ENCODE results near the gene ATP8A2.

The ATP8A2 gene

GRCh38 chr13:25677956-25678355, 306.2 kb downstream of the ATP8A2 start:
- H3K4me1 Mint-ChIP-seq: no peaks in the 10 kb centered on the region
- H3K27ac Mint-ChIP-seq (ENCODE audit: low read depth): no peak overlapping the region
- H3K27me3 Mint-ChIP-seq: peaks cover 16% of the 10 kb centered on the region
- DNase-seq (ENCODE audit: low spot score in 2 of 2): no peak
- H3K36me3 Mint-ChIP-seq (ENCODE audit: insufficient read depth): no peaks in the 10 kb centered on the region
- H3K4me3 Mint-ChIP-seq: no peak overlapping the region
- ATAC-seq (replicated peaks; ENCODE audit: extremely low read depth, poor library complexity, severe bottlenecking): no peak
- no peaks in the 10 kb centered on the region for H3K9me3 Mint-ChIP-seq

- ATAC-seq (replicated peaks; ENCODE audit: extremely low read depth, poor library complexity, severe bottlenecking): peak; percentile 32
- Mint-ChIP-seq H3K9me3 (no peaks in the 10 kb centered on the region), H3K36me3 (ENCODE audit: insufficient read depth) (no peaks in the 10 kb centered on the region), H3K27me3 (peaks cover 11% of the 10 kb centered on the region), H3K4me3 (no peak overlapping the region), H3K4me1 (no peaks in the 10 kb centered on the region), H3K27ac (ENCODE audit: low read depth) (no peak overlapping the region)
- no peak for DNase-seq (ENCODE audit: low spot score in 2 of 2)
Measured at GRCh38 chr13:25678398-25678797, 306.6 kb downstream of the ATP8A2 start.

GRCh38 chr13:25679159-25679558, 307.4 kb downstream of the ATP8A2 start:
- Mint-ChIP-seq H3K4me3 (no peak overlapping the region), H3K9me3 (no peaks in the 10 kb centered on the region), H3K36me3 (ENCODE audit: insufficient read depth) (no peaks in the 10 kb centered on the region), H3K27ac (ENCODE audit: low read depth) (no peak overlapping the region), H3K4me1 (no peaks in the 10 kb centered on the region), H3K27me3 (peaks cover 4% of the 10 kb centered on the region)
- DNase-seq (ENCODE audit: low spot score in 2 of 2) (no peak), ATAC-seq (replicated peaks; ENCODE audit: extremely low read depth, poor library complexity, severe bottlenecking) (no peak)

- Mint-ChIP-seq H3K4me3 (no peak overlapping the region), H3K27ac (ENCODE audit: low read depth) (no peak overlapping the region), H3K4me1 (no peaks in the 10 kb centered on the region), H3K36me3 (ENCODE audit: insufficient read depth) (no peaks in the 10 kb centered on the region), H3K27me3 (no peaks in the 10 kb centered on the region), H3K9me3 (no peaks in the 10 kb centered on the region)
- DNase-seq (ENCODE audit: low spot score in 2 of 2): no peak
- ATAC-seq (replicated peaks; ENCODE audit: extremely low read depth, poor library complexity, severe bottlenecking): no peak
Measured at GRCh38 chr13:25679936-25680335, 308.2 kb downstream of the ATP8A2 start.

- no peaks in the 10 kb centered on the region for H3K4me1 Mint-ChIP-seq
- no peak overlapping the region for H3K4me3 Mint-ChIP-seq
- H3K27ac Mint-ChIP-seq (ENCODE audit: low read depth): no peak overlapping the region
- no peaks in the 10 kb centered on the region for H3K36me3 Mint-ChIP-seq (ENCODE audit: insufficient read depth)
- DNase-seq (ENCODE audit: low spot score in 2 of 2): no peak
- no peaks in the 10 kb centered on the region for H3K27me3 Mint-ChIP-seq
- H3K9me3 Mint-ChIP-seq: no peaks in the 10 kb centered on the region
- no peak for ATAC-seq (replicated peaks; ENCODE audit: extremely low read depth, poor library complexity, severe bottlenecking)
Measured at GRCh38 chr13:25682276-25682675, 310.5 kb downstream of the ATP8A2 start.

GRCh38 chr13:25683056-25683455, 311.3 kb downstream of the ATP8A2 start:
- H3K4me1 Mint-ChIP-seq: no peaks in the 10 kb centered on the region

GRCh38 chr13:25683662-25684370, 312.0 kb downstream of the ATP8A2 start:
- H3K36me3 Mint-ChIP-seq (ENCODE audit: insufficient read depth): no peaks in the 10 kb centered on the region
- H3K4me3 Mint-ChIP-seq: no peak overlapping the region
- ATAC-seq (replicated peaks; ENCODE audit: extremely low read depth, poor library complexity, severe bottlenecking) (no peak), DNase-seq (ENCODE audit: low spot score in 2 of 2) (no peak)
- no peaks in the 10 kb centered on the region for H3K27me3 Mint-ChIP-seq
- H3K9me3 Mint-ChIP-seq: no peaks in the 10 kb centered on the region
- no peaks in the 10 kb centered on the region for H3K4me1 Mint-ChIP-seq
- no peak overlapping the region for H3K27ac Mint-ChIP-seq (ENCODE audit: low read depth)

More at GRCh38 chr13:25683056-25683455, 311.3 kb downstream of the ATP8A2 start:
- Mint-ChIP-seq H3K27me3 (no peaks in the 10 kb centered on the region), H3K9me3 (no peaks in the 10 kb centered on the region), H3K4me3 (no peak overlapping the region), H3K27ac (ENCODE audit: low read depth) (no peak overlapping the region), H3K36me3 (ENCODE audit: insufficient read depth) (no peaks in the 10 kb centered on the region)
- DNase-seq (ENCODE audit: low spot score in 2 of 2) (no peak), ATAC-seq (replicated peaks; ENCODE audit: extremely low read depth, poor library complexity, severe bottlenecking) (no peak)

GRCh38 chr13:25684491-25684890, 312.7 kb downstream of the ATP8A2 start:
- H3K27me3 Mint-ChIP-seq: no peaks in the 10 kb centered on the region
- DNase-seq (ENCODE audit: low spot score in 2 of 2) (no peak), ATAC-seq (replicated peaks; ENCODE audit: extremely low read depth, poor library complexity, severe bottlenecking) (no peak)
- H3K4me3 Mint-ChIP-seq: no peak overlapping the region
- H3K27ac Mint-ChIP-seq (ENCODE audit: low read depth): no peak overlapping the region
- no peaks in the 10 kb centered on the region for H3K9me3 Mint-ChIP-seq
- H3K36me3 Mint-ChIP-seq (ENCODE audit: insufficient read depth): no peaks in the 10 kb centered on the region
- H3K4me1 Mint-ChIP-seq: no peaks in the 10 kb centered on the region

GRCh38 chr13:25686831-25687470, 315.2 kb downstream of the ATP8A2 start:
- Mint-ChIP-seq H3K27me3 (peaks cover 18% of the 10 kb centered on the region), H3K27ac (ENCODE audit: low read depth) (no peak overlapping the region), H3K9me3 (no peaks in the 10 kb centered on the region), H3K4me1 (no peaks in the 10 kb centered on the region), H3K4me3 (no peak overlapping the region), H3K36me3 (ENCODE audit: insufficient read depth) (no peaks in the 10 kb centered on the region)
- ATAC-seq (replicated peaks; ENCODE audit: extremely low read depth, poor library complexity, severe bottlenecking) (no peak), DNase-seq (ENCODE audit: low spot score in 2 of 2) (no peak)

GRCh38 chr13:25687471-25688225, 315.9 kb downstream of the ATP8A2 start:
- Mint-ChIP-seq H3K9me3 (no peaks in the 10 kb centered on the region), H3K27ac (ENCODE audit: low read depth) (no peak overlapping the region), H3K27me3 (peaks cover 22% of the 10 kb centered on the region), H3K36me3 (ENCODE audit: insufficient read depth) (no peaks in the 10 kb centered on the region), H3K4me1 (no peaks in the 10 kb centered on the region), H3K4me3 (no peak overlapping the region)
- no peak for DNase-seq (ENCODE audit: low spot score in 2 of 2)
- ATAC-seq (replicated peaks; ENCODE audit: extremely low read depth, poor library complexity, severe bottlenecking): no peak

- ATAC-seq (replicated peaks; ENCODE audit: extremely low read depth, poor library complexity, severe bottlenecking) (no peak), DNase-seq (ENCODE audit: low spot score in 2 of 2) (no peak)
- H3K9me3 Mint-ChIP-seq: no peaks in the 10 kb centered on the region
- no peak overlapping the region for H3K4me3 Mint-ChIP-seq
- H3K27ac Mint-ChIP-seq (ENCODE audit: low read depth): no peak overlapping the region
- H3K27me3 Mint-ChIP-seq: peaks cover 29% of the 10 kb centered on the region
- H3K36me3 Mint-ChIP-seq (ENCODE audit: insufficient read depth): no peaks in the 10 kb centered on the region
- H3K4me1 Mint-ChIP-seq: no peaks in the 10 kb centered on the region
Measured at GRCh38 chr13:25688536-25688935, 316.8 kb downstream of the ATP8A2 start.

GRCh38 chr13:25689539-25689938, 317.8 kb downstream of the ATP8A2 start:
- H3K27ac Mint-ChIP-seq (ENCODE audit: low read depth): no peak overlapping the region
- no peaks in the 10 kb centered on the region for H3K4me1 Mint-ChIP-seq
- no peak for ATAC-seq (replicated peaks; ENCODE audit: extremely low read depth, poor library complexity, severe bottlenecking)
- no peaks in the 10 kb centered on the region for H3K9me3 Mint-ChIP-seq
- H3K27me3 Mint-ChIP-seq: peaks cover 40% of the 10 kb centered on the region
- H3K4me3 Mint-ChIP-seq: no peak overlapping the region
- no peaks in the 10 kb centered on the region for H3K36me3 Mint-ChIP-seq (ENCODE audit: insufficient read depth)
- DNase-seq (ENCODE audit: low spot score in 2 of 2): no peak

GRCh38 chr13:25690582-25690981, 318.8 kb downstream of the ATP8A2 start:
- Mint-ChIP-seq H3K27me3 (peaks cover 40% of the 10 kb centered on the region), H3K4me1 (no peaks in the 10 kb centered on the region), H3K4me3 (no peak overlapping the region), H3K9me3 (no peaks in the 10 kb centered on the region), H3K36me3 (ENCODE audit: insufficient read depth) (no peaks in the 10 kb centered on the region), H3K27ac (ENCODE audit: low read depth) (no peak overlapping the region)
- ATAC-seq (replicated peaks; ENCODE audit: extremely low read depth, poor library complexity, severe bottlenecking): no peak
- no peak for DNase-seq (ENCODE audit: low spot score in 2 of 2)

Measured in central memory CD8-positive, alpha-beta T cell (primary cell).